ENCODE measurements around the gene SEMA3E. TPM values are rescaled to one million over a fixed set of nuclear protein-coding genes. Genes with fewer than 3 reads are reported as not detected.

Gene SEMA3E
- polyA plus RNA-seq, 3 donors, result 1.5 to 2.0 (median 1.9) TPM

DNA sequence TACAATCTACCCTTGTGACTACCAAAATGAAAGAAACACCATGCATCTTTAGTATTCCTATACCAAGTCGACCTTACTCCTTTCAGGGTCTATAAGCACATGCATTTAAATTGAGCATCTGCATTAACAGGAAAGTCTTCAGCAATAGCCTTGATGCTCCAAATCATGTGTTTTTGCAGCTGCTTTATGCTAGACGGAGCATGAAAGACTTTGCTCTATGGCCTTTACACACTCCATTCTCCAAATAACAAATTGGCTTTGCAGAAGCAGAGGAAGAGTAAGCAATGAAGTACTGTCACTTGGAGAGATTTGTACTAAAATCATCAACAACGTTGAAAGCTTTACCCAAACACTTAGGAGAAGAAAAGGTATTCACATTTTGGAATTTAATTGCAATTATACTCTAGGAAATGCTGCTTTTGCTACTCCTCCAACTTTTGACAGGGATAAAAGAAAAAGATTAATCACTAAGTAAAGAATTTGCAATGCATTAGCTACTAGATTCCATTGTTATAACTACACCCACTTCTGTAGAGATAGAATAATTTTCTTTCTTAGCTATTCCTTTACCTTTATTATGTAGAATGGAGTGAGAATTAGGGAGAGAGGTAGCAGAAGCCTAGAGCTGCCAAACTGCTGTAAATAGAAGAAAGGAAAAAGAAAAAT, 131.8 kb downstream of the SEMA3E start:
- DNase-seq (ENCODE audit: extremely low read depth in 1 of 11, low read depth in 9 of 11, low spot score in 4 of 11), result peak; percentile 4 to 50 (median 19)

GRCh38 chr7:83514977-83515376, 134.0 kb downstream of the SEMA3E start:
- DNase-seq (ENCODE audit: extremely low read depth in 1 of 11, low read depth in 9 of 11, low spot score in 4 of 11), result no peak

GRCh38 chr7:83509255-83510021, 139.5 kb downstream of the SEMA3E start:
- DNase-seq (ENCODE audit: extremely low read depth in 1 of 11, low read depth in 9 of 11, low spot score in 4 of 11), result no peak

DNA sequence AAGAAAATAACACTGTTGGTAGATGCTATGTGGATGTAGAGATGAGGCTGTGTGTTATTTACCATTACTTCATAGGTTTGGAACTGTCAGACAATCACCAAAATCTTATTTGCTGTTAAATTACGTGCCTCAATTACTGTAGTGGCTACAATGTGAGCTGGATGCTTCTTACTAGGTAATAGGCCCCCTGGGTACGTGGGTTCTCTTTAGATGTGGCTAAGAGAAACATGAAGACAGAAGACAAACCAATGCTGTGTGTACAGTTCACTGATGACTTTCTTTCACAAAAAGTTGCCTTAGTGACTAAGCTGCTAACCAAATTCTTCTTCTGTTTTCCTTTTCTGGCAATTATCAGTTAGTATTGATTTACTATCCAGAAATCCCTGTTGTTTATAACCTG, 144.6 kb downstream of the SEMA3E start:
- no peak for DNase-seq (ENCODE audit: extremely low read depth in 1 of 11, low read depth in 9 of 11, low spot score in 4 of 11)

GRCh38 chr7:83502636-83503035, 146.3 kb downstream of the SEMA3E start:
- no peak for DNase-seq (ENCODE audit: extremely low read depth in 1 of 11, low read depth in 9 of 11, low spot score in 4 of 11)

DNA sequence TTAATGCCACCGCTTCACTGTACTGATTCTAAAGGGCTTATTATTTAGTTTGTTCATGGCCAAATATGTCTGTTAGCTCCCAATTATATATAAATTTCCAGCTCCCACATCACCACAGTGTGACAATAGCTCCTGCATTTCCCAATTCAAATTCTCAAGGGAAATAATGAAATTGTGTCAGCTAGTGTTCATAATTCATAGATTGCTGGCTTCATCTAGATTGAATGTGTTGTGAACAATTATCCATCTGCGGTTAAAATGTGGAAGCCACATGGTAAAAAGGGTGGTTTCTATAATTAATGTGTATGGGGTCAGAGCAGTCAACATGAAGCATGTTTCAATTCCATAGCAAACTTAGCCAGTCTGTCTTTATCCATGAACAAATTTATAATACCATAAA, 154.3 kb downstream of the SEMA3E start:
- no peak for DNase-seq (ENCODE audit: extremely low read depth in 1 of 11, low read depth in 9 of 11, low spot score in 4 of 11)

GRCh38 chr7:83492802-83493201, 156.1 kb downstream of the SEMA3E start:
- DNase-seq (ENCODE audit: extremely low read depth in 1 of 11, low read depth in 9 of 11, low spot score in 4 of 11), result no peak

DNA sequence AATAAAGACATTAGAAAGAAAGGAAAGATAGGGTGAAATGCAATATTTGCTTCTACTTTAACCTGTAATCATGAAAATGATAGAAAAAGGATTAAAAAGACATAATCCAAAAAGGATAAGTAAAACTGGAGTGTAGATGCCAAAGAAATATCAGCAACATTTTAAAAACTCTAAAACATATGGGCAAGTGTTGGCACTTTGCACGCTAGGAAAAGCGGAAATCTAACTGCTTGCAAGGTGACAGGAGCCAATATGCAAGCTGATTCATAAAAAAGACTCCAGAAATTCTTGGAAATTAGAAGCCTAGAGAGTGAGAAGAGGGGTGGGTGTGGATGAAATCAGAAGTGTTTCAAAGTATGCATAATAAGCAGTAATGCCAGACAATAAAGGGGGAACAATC, 161.1 kb downstream of the SEMA3E start:
- no peak for DNase-seq (ENCODE audit: extremely low read depth in 1 of 11, low read depth in 9 of 11, low spot score in 4 of 11)

- no peak for DNase-seq (ENCODE audit: extremely low read depth in 1 of 11, low read depth in 9 of 11, low spot score in 4 of 11)
Measured at GRCh38 chr7:83486957-83487356, 162.0 kb downstream of the SEMA3E start.

GRCh38 chr7:83486536-83486935, 162.4 kb downstream of the SEMA3E start:
- DNase-seq (ENCODE audit: extremely low read depth in 1 of 11, low read depth in 9 of 11, low spot score in 4 of 11), result no peak

DNA sequence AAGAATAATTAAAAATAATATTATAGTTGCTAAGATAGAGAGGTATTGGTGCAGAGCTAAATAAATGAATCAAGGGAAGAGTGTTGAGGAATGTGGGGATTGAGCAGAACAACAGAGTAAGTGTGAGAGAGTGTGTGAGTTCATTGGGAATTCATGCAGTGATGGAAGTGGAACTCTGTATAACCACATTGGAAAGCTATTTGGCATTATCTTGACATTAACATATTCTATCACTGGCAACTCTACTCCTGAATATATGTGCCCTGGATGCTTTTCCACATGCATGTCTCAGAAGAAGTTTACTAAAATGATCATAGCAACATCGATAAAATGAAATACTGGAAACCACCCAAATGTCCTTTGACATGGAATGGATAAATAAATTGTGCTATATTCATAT, 164.1 kb downstream of the SEMA3E start:
- DNase-seq (ENCODE audit: extremely low read depth in 1 of 11, low read depth in 9 of 11, low spot score in 4 of 11), result no peak

- DNase-seq (ENCODE audit: extremely low read depth in 1 of 11, low read depth in 9 of 11, low spot score in 4 of 11), result no peak
Measured at GRCh38 chr7:83484266-83484665, 164.7 kb downstream of the SEMA3E start.

DNA sequence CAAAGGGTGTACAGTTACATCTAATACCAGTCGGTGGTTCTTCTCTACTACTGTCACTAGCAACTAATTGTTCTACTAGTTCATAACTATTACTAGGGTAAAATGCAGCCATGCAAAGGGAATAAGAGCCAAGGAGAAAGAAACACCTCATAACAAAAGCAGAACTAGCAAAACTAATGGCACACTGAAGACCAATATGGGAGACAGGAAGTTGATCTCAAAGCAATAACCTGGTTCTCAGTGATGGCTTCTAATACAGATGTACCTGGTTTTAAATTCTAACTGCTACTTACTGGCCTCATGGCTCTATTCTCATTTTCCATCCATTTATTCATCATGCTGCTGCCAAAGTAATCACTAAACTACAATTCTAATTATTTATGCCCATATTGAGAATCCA, 170.3 kb downstream of the SEMA3E start:
- DNase-seq (ENCODE audit: extremely low read depth in 1 of 11, low read depth in 9 of 11, low spot score in 4 of 11), result no peak

DNA sequence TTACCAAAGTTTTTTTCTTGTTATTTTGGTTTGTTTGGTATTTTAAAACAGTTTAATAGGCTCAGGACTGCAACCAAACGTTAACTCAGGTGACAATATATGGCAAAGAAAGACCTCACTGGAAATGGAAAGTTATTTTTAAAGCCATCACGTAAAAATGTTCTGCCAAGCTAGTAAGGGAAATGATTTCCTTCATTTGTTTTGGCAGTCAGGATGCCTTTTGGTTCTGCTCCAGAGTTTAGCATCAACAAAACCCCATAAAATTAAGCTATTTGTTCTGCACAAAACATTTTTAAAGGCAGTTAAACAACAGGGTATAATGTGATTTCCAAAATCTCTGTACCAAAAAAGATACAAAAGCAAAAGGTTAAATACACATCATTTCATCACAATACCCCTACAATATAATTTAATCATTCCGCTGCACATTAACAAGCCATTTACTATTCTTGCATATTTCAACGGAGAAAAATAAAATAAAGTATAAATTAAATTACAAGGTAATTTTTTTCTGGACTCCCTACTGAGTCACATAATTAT, 172.4 kb downstream of the SEMA3E start:
- DNase-seq (ENCODE audit: extremely low read depth in 1 of 11, low read depth in 9 of 11, low spot score in 4 of 11), result no peak

DNA sequence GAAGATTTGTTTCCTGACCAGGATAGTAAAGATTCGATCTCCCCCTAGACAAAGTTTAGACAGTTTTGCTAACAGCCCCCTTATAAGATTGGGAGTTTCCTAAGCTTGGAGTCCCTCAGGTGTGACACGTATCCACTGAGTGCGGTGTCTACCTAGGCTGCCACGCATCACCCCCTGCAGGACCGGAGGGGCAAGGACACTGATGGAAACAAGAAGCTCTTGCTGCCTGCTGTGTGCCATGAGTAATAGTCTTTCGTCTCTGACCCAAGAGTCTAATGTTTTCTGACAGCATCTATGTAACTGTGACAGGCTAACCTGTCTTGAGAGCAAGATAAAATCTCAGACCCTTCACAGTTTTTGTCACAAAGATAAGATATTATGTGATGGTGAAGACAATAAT, 173.5 kb downstream of the SEMA3E start:
- no peak for DNase-seq (ENCODE audit: extremely low read depth in 1 of 11, low read depth in 9 of 11, low spot score in 4 of 11)

DNA sequence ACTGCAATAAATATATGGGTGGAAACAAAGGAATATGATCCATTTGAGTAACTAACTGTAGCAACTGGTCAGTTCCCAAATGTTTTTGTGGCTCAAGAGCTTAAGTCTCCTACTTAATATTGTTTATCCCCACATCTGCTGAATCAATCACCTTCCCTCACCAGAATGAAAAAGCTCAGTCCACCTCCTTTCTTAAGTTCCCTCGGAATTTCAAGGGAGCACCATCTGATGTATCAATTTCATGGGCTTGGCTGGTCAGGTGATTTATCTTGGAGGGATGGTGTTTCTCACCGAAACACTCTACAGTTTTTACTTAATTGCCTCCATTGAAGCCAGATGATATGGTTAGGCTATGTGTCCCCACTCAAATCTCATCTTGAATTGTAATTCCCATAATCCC, 176.6 kb downstream of the SEMA3E start:
- no peak for DNase-seq (ENCODE audit: extremely low read depth in 1 of 11, low read depth in 9 of 11, low spot score in 4 of 11)

DNA sequence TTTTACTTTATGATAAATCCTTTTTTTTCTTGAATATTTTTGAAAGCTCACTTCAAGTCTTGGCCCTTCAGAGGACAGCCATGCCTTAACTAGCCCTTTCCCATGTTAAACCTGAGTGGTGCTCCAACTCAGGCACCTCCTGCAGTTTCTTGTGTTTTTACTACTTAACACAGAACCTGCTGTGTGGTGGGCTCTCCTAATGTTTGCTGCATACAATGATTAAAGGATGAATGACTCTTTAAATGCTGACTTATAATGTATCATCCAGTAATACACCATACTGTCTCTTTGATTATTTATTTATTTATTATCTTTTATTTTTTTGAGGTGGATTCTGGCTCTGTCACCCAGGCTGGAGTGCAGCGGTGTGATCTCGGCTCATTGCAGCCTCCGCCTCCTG, 179.4 kb downstream of the SEMA3E start:
- no peak for DNase-seq (ENCODE audit: extremely low read depth in 1 of 11, low read depth in 9 of 11, low spot score in 4 of 11)

GRCh38 chr7:83469076-83469475, 179.9 kb downstream of the SEMA3E start:
- no peak for DNase-seq (ENCODE audit: extremely low read depth in 1 of 11, low read depth in 9 of 11, low spot score in 4 of 11)

GRCh38 chr7:83468251-83468739, 180.6 kb downstream of the SEMA3E start:
- peak; percentile 13 to 80 (median 38) for DNase-seq (ENCODE audit: extremely low read depth in 1 of 11, low read depth in 9 of 11, low spot score in 4 of 11)

DNA sequence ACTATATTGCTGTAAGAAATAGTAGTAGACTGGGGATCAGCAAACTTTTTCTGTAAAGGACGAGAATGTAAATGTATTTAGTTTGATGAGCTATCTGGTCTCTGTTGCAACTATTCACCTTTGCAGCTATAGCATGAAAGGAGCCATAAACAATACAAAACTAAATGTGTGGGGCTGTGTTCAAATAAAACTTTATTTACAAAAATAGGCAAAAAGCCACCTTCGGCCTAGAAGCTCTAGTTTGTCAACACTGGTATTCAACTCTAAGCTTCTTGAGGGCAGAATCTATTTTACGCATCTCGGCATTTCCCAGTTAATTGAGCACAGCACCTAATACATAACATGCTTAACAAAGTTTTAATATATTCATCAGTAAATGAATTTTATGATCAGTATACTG, 181.4 kb downstream of the SEMA3E start:
- no peak for DNase-seq (ENCODE audit: extremely low read depth in 1 of 11, low read depth in 9 of 11, low spot score in 4 of 11)

Measured in renal cortex interstitium (tissue), 11 donors.